OCI-LY3 (cell line): ENCODE results near the gene SNTN.

Experiments used
- H2AFZ ChIP-seq: fragments of 200-600, 300-600 bp; shearing (Covaris generic); 2 replicates; pipeline ENCODE4 v1.6.0; 2014; ENCODE audit warnings: antibody characterized with exemption, low read depth, low read length
- H3K27ac ChIP-seq: fragments of 200-600, 300-600 bp; sonication (generic); 2 replicates; pipeline ENCODE4 v1.5.1; 2014; ENCODE audit warnings: mild to moderate bottlenecking, low read length, moderate library complexity, mixed read lengths
- H3K27me3 ChIP-seq: fragments of 200-600, 300-600 bp; sonication (generic); 2 replicates; pipeline ENCODE4 v1.6.1; 2014; ENCODE audit warnings: low read depth, low read length, mixed read lengths
- H3K36me3 ChIP-seq: fragments of 200-600, 300-600 bp; sonication (generic); replicated peaks from 2 replicates; pipeline ENCODE3; 2014; ENCODE audit warnings: low read depth, low read length, mixed read lengths
- H3K4me1 ChIP-seq: fragments of 300-600, 200-600 bp; sonication (generic); 2 replicates; pipeline ENCODE4 v1.6.1; 2014; ENCODE audit warnings: low read length, mixed read lengths
- H3K4me2 ChIP-seq: fragments of 200-600, 300-600 bp; sonication (generic); 2 replicates; pipeline ENCODE4 v1.6.1; 2014; ENCODE audit warnings: low read length, mixed read lengths
- H3K4me3 ChIP-seq: fragments of 300-600, 200-600 bp; sonication (generic); 2 replicates; pipeline ENCODE4 v1.5.1; 2014; ENCODE audit warnings: antibody characterized with exemption, mild to moderate bottlenecking, low read length, moderate library complexity
- H3K79me2 ChIP-seq: fragments of 300-600, 200-600 bp; shearing (Covaris generic); 2 replicates; pipeline ENCODE4 v1.6.1; 2014; ENCODE audit warnings: mild to moderate bottlenecking, low read length, mixed read lengths
- H3K9ac ChIP-seq: fragments of 300-600, 200-600 bp; shearing (Covaris generic); 2 replicates; pipeline ENCODE4 v1.6.0; 2014; ENCODE audit warnings: mild to moderate bottlenecking, low read length, moderate library complexity
- H3K9me3 ChIP-seq: fragments of 200-600, 300-600 bp; shearing (Covaris generic); 2 replicates; pipeline ENCODE4 v1.6.1; 2014; ENCODE audit warnings: low read length, mixed read lengths; ENCODE audit not compliant: insufficient read depth
- H4K20me1 ChIP-seq: fragments of 200-600, 300-600 bp; sonication (generic); 2 replicates; pipeline ENCODE4 v1.6.1; 2016; ENCODE audit warnings: low read length, mixed read lengths; ENCODE audit not compliant: insufficient read depth
- CTCF ChIP-seq: fragments of 200-600, 300-600 bp; sonication (generic); IDR thresholded peaks from 2 replicates; pipeline ENCODE4 v1.5.1; 2014; ENCODE audit warnings: antibody characterized with exemption, low read length, low read depth
- EZH2phosphoT487 ChIP-seq: fragments of 200-600 bp; shearing (Covaris generic); IDR thresholded peaks from 2 replicates; pipeline ENCODE4 v1.6.1; 2018; ENCODE audit warnings: antibody characterized with exemption, mixed run types, low read depth

The SNTN gene

GRCh38 chr3:63689285-63689684 lies 36.8 kb downstream of the SNTN start:
- Histone ChIP-seq H3K36me3 (no peaks in the 10 kb centered on the region), H4K20me1 (no peaks in the 10 kb centered on the region), H3K4me2 (no peak overlapping the region)

GRCh38 chr3:63693351-63693750 lies 40.9 kb downstream of the SNTN start:
- no peak overlapping the region for H3K27ac ChIP-seq
- TF ChIP-seq CTCF (no peak), EZH2phosphoT487 (no peak)
- no peaks in the 10 kb centered on the region for H3K36me3 ChIP-seq
- H2AFZ ChIP-seq = no peak overlapping the region
- H4K20me1 ChIP-seq = no peaks in the 10 kb centered on the region
- H3K27me3 ChIP-seq = no peaks in the 10 kb centered on the region
- H3K9me3 ChIP-seq = peaks cover 6% of the 10 kb centered on the region; the same call in 1 of the 2 replicates
- H3K4me1 ChIP-seq = no peaks in the 10 kb centered on the region
- H3K79me2 ChIP-seq = no peaks in the 10 kb centered on the region
- H3K4me3 ChIP-seq = no peak overlapping the region
- no peak overlapping the region for H3K4me2 ChIP-seq
- no peak overlapping the region for H3K9ac ChIP-seq

More at GRCh38 chr3:63689285-63689684, 36.8 kb downstream of the SNTN start:
- no peak overlapping the region for H2AFZ ChIP-seq
- H3K9ac ChIP-seq = no peak overlapping the region
- peaks cover 5% of the 10 kb centered on the region; the same call in 1 of the 2 replicates for H3K4me1 ChIP-seq
- no peaks in the 10 kb centered on the region for H3K79me2 ChIP-seq
- H3K9me3 ChIP-seq = peaks cover 6% of the 10 kb centered on the region; the same call in 1 of the 2 replicates
- no peak overlapping the region for H3K4me3 ChIP-seq
- TF ChIP-seq EZH2phosphoT487 (no peak), CTCF (no peak)
- no peak overlapping the region for H3K27ac ChIP-seq
- no peaks in the 10 kb centered on the region for H3K27me3 ChIP-seq

GRCh38 chr3:63705092-63705645 lies 52.7 kb downstream of the SNTN start:
- H3K36me3 ChIP-seq = no peaks in the 10 kb centered on the region
- H3K27ac ChIP-seq = no peak overlapping the region
- no peaks in the 10 kb centered on the region for H4K20me1 ChIP-seq
- H3K4me3 ChIP-seq = no peak overlapping the region
- H3K79me2 ChIP-seq = no peaks in the 10 kb centered on the region
- H2AFZ ChIP-seq = no peak overlapping the region
- no peaks in the 10 kb centered on the region for H3K4me1 ChIP-seq
- H3K9me3 ChIP-seq = no peaks in the 10 kb centered on the region
- no peaks in the 10 kb centered on the region; the same call in 1 of the 2 replicates for H3K27me3 ChIP-seq
- H3K9ac ChIP-seq = no peak overlapping the region
- TF ChIP-seq EZH2phosphoT487 = no peak
- TF ChIP-seq CTCF = no peak
- H3K4me2 ChIP-seq = no peak overlapping the region

- no peak overlapping the region for H3K27ac ChIP-seq
These were observed 54.0 kb downstream of the SNTN start for GRCh38 chr3:63706321-63707085.

More at GRCh38 chr3:63706321-63707085, 54.0 kb downstream of the SNTN start:
- H3K9ac ChIP-seq = no peak overlapping the region
- TF ChIP-seq CTCF = no peak
- TF ChIP-seq EZH2phosphoT487 = no peak
- H3K27me3 ChIP-seq = no peaks in the 10 kb centered on the region; the same call in 1 of the 2 replicates
- H3K4me1 ChIP-seq = no peaks in the 10 kb centered on the region
- no peak overlapping the region for H3K4me2 ChIP-seq
- H3K79me2 ChIP-seq = no peaks in the 10 kb centered on the region
- H3K4me3 ChIP-seq = no peak overlapping the region
- no peaks in the 10 kb centered on the region for H3K9me3 ChIP-seq
- H2AFZ ChIP-seq = no peak overlapping the region
- H4K20me1 ChIP-seq = no peaks in the 10 kb centered on the region
- no peaks in the 10 kb centered on the region for H3K36me3 ChIP-seq
